GM18870 (cell line): ENCODE data around the gene POMC.
A peak's percentile ranks its signal among the peaks of the same experiment; 100 is the strongest.
"Not testable (repeated sequence)": the region's sequence is repeated elsewhere in the genome, so short reads cannot be mapped to it uniquely, and the experiment has no call there.

Source experiments
- ATAC-seq: cut with Tn5 transposase; IDR thresholded peaks from one replicate; pipeline ENCODE4 v1.9.1; 2021; ENCODE audit warnings: moderate library complexity; ENCODE audit not compliant: unreplicated experiment

Gene POMC

GRCh38 chr2:25177211-25177611, 8.8 kb upstream of the POMC start:
- ATAC-seq: no peak

DNA sequence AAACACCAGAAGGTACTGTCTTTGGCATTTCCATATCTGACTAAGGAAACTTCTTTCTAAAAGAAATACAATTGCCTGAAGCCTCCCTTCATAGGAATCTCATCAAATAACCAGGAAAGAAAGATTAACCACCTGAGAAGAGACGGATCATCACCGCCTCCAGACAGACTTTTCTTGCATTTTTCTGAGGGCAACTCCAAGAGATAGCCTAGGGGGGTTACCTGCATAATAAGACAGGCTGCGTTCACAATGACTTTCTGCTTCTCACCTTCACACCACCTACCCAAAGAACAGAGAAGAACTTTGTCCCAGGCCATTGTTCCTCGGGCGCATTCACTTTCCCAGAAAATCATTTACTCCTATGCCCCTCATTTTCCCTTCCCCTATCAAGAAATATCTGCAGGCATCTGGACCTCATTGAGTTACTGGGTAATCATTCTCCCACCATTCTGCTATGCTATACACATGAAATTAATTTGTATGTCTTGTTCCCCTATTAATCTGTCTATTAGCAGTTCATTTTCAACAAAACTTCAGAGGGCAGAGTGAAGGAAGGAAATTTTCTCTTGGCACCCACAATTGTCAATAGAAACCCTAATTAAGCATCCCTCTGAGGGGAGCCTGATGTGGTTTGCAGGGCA, 8.3 kb upstream of the POMC start:
- no peak for ATAC-seq

DNA sequence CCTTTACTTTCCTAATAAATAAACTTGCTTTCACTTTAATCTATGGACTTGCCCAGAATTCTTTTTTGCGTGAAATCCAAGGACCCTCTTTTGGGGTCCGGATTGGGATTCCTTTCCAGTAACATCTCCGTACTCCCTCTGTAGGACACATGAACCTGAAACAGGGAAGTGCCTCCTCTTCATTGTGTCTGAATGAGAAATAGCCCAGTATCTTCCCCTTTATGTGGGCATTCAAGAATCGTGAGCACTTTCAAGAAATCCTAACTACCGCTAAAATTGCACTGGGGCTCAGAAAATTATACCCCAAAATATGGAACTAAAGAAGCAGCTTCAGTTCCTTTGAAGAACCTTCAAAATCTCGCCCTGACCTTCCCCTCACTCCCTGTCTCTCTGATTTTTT, 7.8 kb upstream of the POMC start:
- no peak for ATAC-seq

- no peak for ATAC-seq
Measured at GRCh38 chr2:25174192-25174861, 5.9 kb upstream of the POMC start.

DNA sequence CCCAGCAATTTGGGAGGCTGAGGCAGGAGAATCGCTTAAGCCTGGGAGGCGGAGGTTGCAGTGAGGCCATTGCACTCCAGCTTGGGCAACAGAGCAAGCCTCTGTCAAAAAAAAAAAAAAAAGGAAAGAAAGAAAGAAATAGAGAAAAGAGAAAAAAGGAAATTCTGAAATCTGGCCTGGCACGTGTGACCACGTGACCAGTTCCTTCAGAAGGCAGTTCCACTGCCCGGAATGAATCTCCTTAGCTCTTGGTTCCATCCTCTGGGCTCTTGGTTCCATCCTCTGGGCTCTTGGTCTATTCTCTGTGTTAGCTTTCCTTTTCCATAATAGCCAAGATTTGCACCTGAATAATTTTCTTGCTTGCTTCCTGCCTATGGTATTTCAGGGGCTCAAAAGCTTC, 5.3 kb upstream of the POMC start:
- ATAC-seq: no peak

- no peak for ATAC-seq
Measured at GRCh38 chr2:25170888-25171287, 2.5 kb upstream of the POMC start.

DNA sequence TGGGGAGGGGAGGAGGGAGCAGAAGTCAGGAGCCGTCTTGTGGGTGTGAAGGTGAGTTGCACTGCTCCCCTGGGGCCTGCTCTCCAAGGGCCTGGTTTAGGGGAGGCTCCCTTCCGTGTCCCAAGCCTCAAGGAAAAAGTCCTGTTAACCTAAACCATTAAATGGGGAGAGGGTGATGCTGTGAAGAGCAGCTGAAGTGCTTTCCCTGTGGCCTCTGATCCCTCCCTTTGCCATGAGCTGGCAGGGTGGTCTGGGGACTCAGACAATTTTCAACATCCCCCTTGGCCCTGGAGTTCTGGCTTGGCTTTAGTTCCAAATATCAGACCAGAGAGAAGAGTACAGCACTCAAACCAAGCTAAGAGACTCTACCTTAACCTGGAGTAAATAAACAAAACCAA, 692 bp upstream of the POMC start:
- no peak for ATAC-seq

GRCh38 chr2:25165992-25166875, 2.1 kb downstream of the POMC start:
- ATAC-seq: no peak

GRCh38 chr2:25164561-25164960, 3.8 kb downstream of the POMC start:
- ATAC-seq: no peak

- not testable (repeated sequence) for ATAC-seq
Measured at GRCh38 chr2:25162061-25162460, 6.3 kb downstream of the POMC start.

DNA sequence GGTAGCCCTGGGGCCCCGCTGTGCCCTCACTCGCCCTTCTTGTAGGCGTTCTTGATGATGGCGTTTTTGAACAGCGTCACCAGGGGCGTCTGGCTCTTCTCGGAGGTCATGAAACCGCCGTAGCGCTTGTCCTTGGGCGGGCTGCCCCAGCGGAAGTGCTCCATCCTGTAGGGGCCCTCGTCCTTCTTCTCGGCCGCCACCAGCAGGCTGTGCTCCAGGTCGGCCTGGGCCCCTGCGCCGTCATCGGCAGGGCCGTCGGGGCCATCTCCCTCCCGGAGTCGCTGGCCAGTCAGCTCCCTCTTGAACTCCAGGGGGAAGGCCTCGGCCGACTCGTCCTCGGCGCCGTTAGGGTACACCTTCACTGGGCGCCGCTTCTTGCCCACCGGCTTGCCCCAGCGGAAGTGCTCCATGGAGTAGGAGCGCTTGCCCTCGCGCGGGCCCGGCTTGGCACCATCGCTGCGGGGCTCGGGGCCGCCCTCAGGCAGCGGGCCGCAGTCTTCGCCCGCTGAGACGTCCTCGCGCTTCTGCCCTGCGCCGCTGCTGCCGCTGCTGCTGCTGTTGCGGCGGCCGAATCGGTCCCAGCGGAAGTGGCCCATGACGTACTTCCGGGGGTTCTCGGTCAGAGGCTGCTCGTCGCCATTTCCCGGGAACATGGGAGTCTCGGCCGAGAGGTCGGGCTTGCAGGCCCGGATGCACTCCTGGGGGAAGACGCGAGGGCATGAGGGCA, 7.2 kb downstream of the POMC start:
- ATAC-seq: peak; percentile 54

GRCh38 chr2:25160376-25160775, 8.0 kb downstream of the POMC start:
- ATAC-seq: no peak

GRCh38 chr2:25159949-25160348, 8.4 kb downstream of the POMC start:
- no peak for ATAC-seq

DNA sequence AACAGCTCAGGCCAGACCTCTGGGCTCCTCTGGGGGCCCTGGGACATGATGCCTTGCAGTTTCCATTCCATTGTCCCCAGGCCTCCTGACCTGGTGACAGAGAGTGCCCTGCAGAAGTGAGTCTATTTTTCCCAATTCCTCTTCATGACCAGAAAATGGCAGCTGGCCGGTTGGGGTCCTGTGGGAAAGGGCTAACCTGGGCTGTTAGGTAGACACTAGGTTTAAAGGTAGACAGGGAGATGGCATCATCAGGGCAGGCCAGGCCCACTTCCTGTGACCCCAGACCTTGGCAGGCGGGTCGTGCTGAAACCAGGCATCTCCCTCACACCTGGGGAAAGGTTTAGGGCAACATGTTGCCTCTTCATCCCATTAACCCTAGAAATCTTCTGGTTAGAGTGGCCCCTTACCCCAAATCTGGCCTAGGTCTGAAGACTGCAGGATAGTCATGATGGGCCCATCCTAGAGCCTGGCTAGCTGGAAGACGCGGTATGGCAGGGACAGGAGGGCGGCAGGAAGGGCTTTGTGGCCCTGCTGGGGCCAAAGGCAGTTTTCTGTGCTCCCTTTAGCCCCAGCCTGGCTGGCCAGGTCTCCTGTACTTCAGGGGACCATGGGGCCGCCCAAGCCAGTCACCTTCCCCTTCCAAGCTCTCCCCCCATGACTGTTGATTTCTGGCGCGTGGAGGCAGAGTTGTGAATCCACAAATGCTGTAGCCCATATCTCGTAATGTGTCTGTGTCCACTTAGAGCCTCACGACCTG, 10.1 kb downstream of the POMC start:
- no peak for ATAC-seq

GRCh38 chr2:25155401-25155800, 13.0 kb downstream of the POMC start:
- no peak for ATAC-seq

GRCh38 chr2:25151718-25152117, 16.7 kb downstream of the POMC start:
- no peak for ATAC-seq

- not testable (repeated sequence) for ATAC-seq
Measured at GRCh38 chr2:25150993-25151392, 17.4 kb downstream of the POMC start.

- ATAC-seq: no peak
Measured at GRCh38 chr2:25149646-25150045, 18.7 kb downstream of the POMC start.

DNA sequence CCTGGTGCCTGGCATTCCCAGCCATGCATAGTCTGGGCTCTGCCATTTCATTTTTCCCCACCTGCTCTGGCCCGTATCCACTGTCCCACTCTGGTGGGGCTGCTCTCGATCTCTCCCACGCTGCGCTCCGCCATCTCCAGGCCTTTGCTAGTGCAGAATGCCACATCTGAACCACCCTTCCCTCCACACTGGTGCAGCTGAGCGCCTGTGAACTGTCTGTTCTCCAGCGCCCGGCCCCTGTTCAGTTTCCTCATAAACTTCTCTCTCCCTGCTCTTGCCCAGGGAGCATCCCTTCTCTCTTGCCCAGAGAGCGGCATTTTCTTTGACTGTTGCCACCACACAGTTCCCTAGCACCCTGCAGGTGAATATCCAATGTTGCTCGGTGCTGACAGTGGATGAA, 21.5 kb downstream of the POMC start:
- ATAC-seq: no peak

GRCh38 chr2:25145803-25146202, 22.6 kb downstream of the POMC start:
- ATAC-seq: no peak

DNA sequence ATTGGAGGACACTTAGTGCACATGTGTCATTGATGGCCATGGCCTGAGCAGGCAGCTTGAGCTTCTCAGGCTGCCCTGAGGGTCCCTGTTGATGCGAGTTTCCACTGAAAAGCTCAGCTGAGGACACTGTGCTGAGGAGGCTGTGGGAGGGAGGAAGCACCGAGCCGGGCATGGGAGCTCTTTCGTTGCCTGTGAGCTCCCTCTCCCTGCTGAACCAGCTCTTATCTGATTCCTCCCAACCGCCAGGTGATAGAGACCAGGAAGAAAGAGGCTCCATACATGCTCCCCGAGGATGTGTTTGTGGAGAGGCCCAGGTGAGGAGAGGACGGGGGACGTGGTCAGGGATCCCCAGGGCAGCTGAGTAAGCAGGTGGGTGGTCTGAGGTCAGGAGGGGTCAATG, 27.3 kb downstream of the POMC start:
- no peak for ATAC-seq
